Peyer's patch (tissue), 4 donors: ENCODE measurements around the gene SPATA6L.

Experiments used
- CTCF ChIP-seq, 6 experiments: fragments of 450-650 bp in 4 of 6; fragments of 200-600 bp in 2 of 6; sonication (generic) in 1 of 6; IDR thresholded peaks; one replicate each; pipeline ENCODE4 v1.5.1; 2017 to 2019; ENCODE audit warnings: antibody characterized with exemption in 6 of 6, mild to moderate bottlenecking in 3 of 6, moderate library complexity in 1 of 6
- POLR2A ChIP-seq, 2 donors: fragments of 450-650 bp; IDR thresholded peaks; one replicate each; pipeline ENCODE4 v1.5.1; 2017; ENCODE audit warnings: antibody characterized with exemption in 2 of 2, mild to moderate bottlenecking in 2 of 2, moderate library complexity in 2 of 2

DNA sequence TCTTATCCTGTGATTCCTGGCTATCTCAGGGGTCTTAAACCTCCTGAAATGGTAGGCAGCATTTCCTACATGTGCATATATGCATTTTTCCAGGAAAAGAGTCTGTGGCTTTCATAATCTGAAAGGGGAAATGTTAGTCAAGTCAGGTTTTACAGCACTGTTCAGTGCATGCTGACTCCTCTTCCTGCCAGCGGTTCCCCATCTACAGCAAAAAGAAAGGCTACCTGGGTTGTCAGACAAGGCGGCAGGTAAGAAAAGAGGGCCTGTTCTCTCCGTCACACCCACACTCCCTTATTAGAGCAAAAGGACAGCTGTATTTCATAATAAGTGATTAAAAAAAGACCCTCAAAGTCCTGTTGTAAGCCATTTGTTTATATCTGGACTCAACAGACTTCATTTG, 4.3 kb upstream of the SPATA6L start:
- TF ChIP-seq POLR2A (IDR thresholded peaks at IDR 0.05) = no peak
- TF ChIP-seq CTCF (IDR thresholded peaks at IDR 0.05) = no peak
